Mesothelial cell of epicardium (in vitro differentiated cells): ENCODE measurements around the gene ADGRD1. TPM values are rescaled to one million over a fixed set of nuclear protein-coding genes. Genes with fewer than 3 reads are reported as not detected.

Experiments used
- DNase-seq, 2 experiments: peaks; one replicate each; pipeline ENCODE4 v3.0.0; 2021; ENCODE audit warnings: low spot score in 2 of 2; ENCODE audit not compliant: unreplicated experiment in 2 of 2
- H3K27ac Mint-ChIP-seq: 2 replicates; pipeline ENCODE4 v1.8.0; 2021; ENCODE audit warnings: mixed read lengths
- H3K27me3 Mint-ChIP-seq: 2 replicates; pipeline ENCODE4 v1.8.0; 2021; ENCODE audit warnings: low read depth, mixed read lengths
- H3K36me3 Mint-ChIP-seq: 2 replicates; pipeline ENCODE4 v1.8.0; 2021; ENCODE audit warnings: mixed read lengths
- H3K4me1 Mint-ChIP-seq: 2 replicates; pipeline ENCODE4 v1.8.0; 2021; ENCODE audit warnings: mixed read lengths
- H3K4me3 Mint-ChIP-seq: 2 replicates; pipeline ENCODE4 v1.8.0; 2021; ENCODE audit warnings: mild to moderate bottlenecking, moderate library complexity, mixed read lengths
- H3K9me3 Mint-ChIP-seq: 2 replicates; pipeline ENCODE4 v1.8.0; 2021; ENCODE audit warnings: mixed read lengths
- total RNA-seq: library from RNA; stranded (reverse); gene quantifications from 3 replicates; pipeline ENCODE4 v1.2.1, GENCODE V29; 2021
- TF ChIP-seq, protein P1 (sequence below): fragments of 200-600 bp; sonication (generic); IDR thresholded peaks from one replicate; pipeline ENCODE4 v1.5.0; 2021; ENCODE audit warnings: antibody characterized with exemption; ENCODE audit not compliant: unreplicated experiment

The ADGRD1 gene
- total RNA-seq, 1 donor from 2014 or later: 7.2 TPM

- peaks cover 6% of the 10 kb centered on the region for H3K9me3 Mint-ChIP-seq
- H3K27me3 Mint-ChIP-seq: peaks cover 29% of the 10 kb centered on the region
- DNase-seq: no peak
- H3K4me1 Mint-ChIP-seq: peaks cover 5% of the 10 kb centered on the region
- H3K36me3 Mint-ChIP-seq: no peaks in the 10 kb centered on the region
- H3K4me3 Mint-ChIP-seq: no peak overlapping the region
- no peak overlapping the region for H3K27ac Mint-ChIP-seq
- TF ChIP-seq, protein P1, sequence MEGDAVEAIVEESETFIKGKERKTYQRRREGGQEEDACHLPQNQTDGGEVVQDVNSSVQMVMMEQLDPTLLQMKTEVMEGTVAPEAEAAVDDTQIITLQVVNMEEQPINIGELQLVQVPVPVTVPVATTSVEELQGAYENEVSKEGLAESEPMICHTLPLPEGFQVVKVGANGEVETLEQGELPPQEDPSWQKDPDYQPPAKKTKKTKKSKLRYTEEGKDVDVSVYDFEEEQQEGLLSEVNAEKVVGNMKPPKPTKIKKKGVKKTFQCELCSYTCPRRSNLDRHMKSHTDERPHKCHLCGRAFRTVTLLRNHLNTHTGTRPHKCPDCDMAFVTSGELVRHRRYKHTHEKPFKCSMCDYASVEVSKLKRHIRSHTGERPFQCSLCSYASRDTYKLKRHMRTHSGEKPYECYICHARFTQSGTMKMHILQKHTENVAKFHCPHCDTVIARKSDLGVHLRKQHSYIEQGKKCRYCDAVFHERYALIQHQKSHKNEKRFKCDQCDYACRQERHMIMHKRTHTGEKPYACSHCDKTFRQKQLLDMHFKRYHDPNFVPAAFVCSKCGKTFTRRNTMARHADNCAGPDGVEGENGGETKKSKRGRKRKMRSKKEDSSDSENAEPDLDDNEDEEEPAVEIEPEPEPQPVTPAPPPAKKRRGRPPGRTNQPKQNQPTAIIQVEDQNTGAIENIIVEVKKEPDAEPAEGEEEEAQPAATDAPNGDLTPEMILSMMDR: no peak
Measured at GRCh38 chr12:131063413-131063812, 109.7 kb downstream of the ADGRD1 start.

DNA sequence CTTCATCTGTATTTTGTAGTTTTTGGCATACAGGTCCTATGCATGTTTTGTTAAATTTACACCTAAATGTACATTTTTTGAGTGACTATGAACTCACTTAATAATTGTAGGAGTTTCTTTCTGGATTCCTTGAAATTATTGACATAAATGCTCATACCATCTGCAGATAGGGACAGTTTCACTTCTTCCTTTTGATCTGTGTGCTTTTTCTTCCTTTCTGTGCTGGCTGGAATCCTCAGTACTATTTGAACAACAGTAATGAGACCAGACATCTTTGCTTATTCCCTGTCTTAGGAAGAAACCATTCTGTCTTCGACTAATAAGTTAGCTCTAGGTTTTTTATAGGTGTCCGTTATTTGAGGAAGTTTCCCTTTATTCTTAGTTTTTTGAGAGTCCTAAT lies 110.3 kb downstream of the ADGRD1 start:
- Mint-ChIP-seq H3K27me3 (peaks cover 26% of the 10 kb centered on the region), H3K4me1 (peaks cover 5% of the 10 kb centered on the region), H3K4me3 (no peak overlapping the region), H3K9me3 (peaks cover 6% of the 10 kb centered on the region), H3K27ac (no peak overlapping the region), H3K36me3 (no peaks in the 10 kb centered on the region)
- TF ChIP-seq, protein P1: no peak
- no peak for DNase-seq

- Mint-ChIP-seq H3K9me3 (peaks cover 6% of the 10 kb centered on the region), H3K4me1 (peaks cover 5% of the 10 kb centered on the region), H3K36me3 (no peaks in the 10 kb centered on the region), H3K27ac (no peak overlapping the region), H3K27me3 (peaks cover 25% of the 10 kb centered on the region), H3K4me3 (no peak overlapping the region)
- no peak for DNase-seq
- TF ChIP-seq, protein P1: no peak
Measured at GRCh38 chr12:131065279-131065678, 111.6 kb downstream of the ADGRD1 start.

GRCh38 chr12:131065801-131066200 lies 112.1 kb downstream of the ADGRD1 start:
- peaks cover 6% of the 10 kb centered on the region for H3K9me3 Mint-ChIP-seq
- TF ChIP-seq, protein P1: no peak
- H3K27ac Mint-ChIP-seq: no peak overlapping the region
- DNase-seq: peak in 1 of 2 experiments; percentile 0
- H3K4me3 Mint-ChIP-seq: no peak overlapping the region
- peaks cover 25% of the 10 kb centered on the region for H3K27me3 Mint-ChIP-seq
- no peaks in the 10 kb centered on the region for H3K36me3 Mint-ChIP-seq
- H3K4me1 Mint-ChIP-seq: peaks cover 5% of the 10 kb centered on the region

- Mint-ChIP-seq H3K4me1 (peaks cover 5% of the 10 kb centered on the region), H3K9me3 (peaks cover 5% of the 10 kb centered on the region), H3K27me3 (peaks cover 23% of the 10 kb centered on the region), H3K4me3 (no peak overlapping the region), H3K36me3 (no peaks in the 10 kb centered on the region), H3K27ac (no peak overlapping the region)
- DNase-seq: no peak
- TF ChIP-seq, protein P1: no peak
Measured at GRCh38 chr12:131066207-131066885, 112.6 kb downstream of the ADGRD1 start.
